HG02610 (cell line): Measurements from ENCODE around the gene RAP2B.

Source experiments
- ATAC-seq: cut with Tn5 transposase; IDR thresholded peaks from one replicate; pipeline ENCODE4 v1.9.1; 2021; ENCODE audit warnings: mild to moderate bottlenecking, moderate library complexity; ENCODE audit not compliant: unreplicated experiment

Gene RAP2B

DNA sequence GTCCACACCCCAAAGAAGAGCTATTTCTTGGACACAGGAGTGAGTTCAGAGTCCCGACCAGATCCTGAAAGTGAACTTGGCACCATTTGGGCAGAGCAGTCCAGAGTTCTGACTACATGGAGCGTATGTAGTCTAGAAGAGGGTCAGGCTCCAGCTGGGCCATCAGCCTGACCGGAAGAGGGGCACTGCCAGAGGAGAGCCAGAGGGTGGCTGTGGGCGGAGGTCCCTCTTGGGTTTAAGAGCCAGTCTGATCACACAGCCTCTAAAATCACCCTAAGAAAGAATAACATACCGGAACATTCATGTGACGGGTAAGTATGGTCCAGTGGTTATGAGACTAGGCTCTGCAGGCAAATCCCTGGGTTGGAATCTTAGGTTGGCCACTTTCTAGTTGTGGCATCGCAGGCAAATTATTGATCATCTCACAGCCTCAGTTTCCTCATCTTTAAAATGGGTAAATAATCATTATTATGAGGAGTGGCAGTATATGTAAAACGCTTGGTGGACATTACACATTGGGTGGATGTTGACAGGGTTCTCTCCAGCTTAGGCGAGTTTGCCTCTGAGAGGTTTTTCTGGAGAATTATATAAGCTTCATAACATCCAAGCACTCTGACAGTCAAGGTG lies 2.1 kb upstream of the RAP2B start:
- ATAC-seq: no peak

DNA sequence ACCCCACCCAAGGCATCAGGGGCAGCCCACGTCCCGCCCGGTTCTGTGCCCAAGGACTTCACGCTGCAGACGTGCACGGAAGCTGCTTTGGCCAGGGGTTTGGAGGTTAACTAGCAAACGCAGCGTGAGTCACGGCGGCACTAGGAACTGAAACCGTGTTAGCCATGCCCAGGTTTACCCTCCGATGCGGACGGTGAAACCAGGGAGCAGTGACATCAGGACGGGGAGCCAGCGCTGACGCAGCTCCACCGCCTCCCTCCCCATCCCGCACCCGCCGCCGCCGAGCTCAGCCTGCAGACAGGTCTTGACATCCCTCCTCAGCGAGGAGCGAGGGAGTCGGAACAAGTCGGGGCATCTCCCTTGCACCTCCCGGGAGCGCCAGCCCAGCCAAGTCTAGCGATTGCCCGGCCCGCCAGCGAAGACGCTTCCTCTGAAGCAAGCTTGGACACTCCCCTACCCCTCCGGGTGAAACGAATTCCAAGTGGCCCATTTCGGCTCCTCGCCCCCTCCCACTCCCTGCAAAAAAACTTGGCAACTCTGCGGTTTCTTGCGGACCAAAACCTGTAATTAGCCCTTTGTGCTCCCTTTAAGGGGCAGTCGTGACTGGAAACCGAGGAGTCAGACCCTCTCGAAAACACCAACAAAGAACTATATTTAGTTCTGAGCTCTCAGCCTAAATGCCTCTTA lies 1.4 kb upstream of the RAP2B start:
- ATAC-seq: peak; percentile 33

DNA sequence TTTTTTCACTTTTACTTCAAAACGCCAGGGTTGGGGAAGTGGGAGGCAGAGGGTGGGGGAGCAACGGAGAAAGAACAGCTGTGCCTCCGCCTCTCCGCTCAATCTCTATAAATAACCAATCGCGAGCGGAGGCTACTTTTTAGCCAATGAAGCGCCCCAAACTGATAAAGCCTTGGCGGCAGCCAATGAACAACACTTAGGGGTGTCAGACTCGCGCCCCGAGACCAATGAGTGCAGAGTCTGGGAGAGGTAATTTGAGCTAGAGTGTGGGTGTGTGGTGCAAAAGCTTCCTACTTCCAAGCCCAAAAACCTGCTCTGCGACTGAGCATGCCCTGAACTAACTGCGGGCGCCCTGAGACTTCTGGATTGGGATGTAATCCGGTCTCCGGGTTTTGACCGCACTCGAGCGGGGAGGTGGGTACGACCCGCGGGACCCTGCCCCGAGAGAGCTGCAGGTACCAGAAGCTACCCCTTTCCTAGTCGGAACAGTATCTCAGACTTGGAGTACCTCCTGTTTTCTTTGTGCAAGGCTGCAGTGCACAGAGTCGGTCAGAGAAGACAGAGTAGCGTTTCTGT lies 800 bp upstream of the RAP2B start:
- ATAC-seq: peak; percentile 84

DNA sequence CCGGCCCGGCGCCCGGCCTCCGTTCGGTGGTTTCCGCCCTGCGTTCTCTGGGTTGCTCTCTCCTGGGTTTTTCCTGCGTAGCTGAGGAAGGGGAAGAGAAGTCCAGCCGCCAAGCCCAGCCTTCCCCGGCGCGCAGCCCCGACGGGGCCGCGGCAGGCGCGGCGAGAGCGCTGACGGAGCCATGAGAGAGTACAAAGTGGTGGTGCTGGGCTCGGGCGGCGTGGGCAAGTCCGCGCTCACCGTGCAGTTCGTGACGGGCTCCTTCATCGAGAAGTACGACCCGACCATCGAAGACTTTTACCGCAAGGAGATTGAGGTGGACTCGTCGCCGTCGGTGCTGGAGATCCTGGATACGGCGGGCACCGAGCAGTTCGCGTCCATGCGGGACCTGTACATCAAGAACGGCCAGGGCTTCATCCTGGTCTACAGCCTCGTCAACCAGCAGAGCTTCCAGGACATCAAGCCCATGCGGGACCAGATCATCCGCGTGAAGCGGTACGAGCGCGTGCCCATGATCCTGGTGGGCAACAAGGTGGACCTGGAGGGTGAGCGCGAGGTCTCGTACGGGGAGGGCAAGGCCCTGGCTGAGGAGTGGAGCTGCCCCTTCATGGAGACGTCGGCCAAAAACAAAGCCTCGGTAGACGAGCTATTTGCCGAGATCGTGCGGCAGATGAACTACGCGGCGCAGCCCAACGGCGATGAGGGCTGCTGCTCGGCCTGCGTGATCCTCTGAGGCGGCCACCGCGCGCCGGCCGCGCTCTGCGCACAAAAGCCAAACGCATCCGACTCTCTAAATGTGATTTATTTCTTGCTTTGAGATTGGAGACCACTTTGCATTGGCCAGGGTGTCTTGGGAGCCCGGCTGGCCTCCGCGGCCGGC lies 727 bp downstream of the RAP2B start:
- ATAC-seq: peak; percentile 4

DNA sequence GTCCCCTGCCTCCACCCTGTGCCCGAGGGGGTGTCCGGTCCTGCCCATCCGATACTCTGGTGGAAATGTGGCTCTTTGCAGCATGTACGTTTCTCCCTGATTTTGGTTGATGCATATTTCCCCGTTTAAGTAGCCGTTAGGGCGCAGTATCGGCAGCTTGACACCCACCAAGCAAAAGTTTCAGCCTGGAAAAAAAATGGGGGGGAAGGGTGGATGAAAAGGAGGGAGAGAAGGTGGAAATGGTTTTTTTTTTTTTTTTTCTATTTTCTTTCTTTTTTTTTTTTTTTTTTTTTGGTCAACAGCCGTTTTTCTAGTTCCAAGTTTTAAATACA lies 1.3 kb downstream of the RAP2B start:
- ATAC-seq: no peak

DNA sequence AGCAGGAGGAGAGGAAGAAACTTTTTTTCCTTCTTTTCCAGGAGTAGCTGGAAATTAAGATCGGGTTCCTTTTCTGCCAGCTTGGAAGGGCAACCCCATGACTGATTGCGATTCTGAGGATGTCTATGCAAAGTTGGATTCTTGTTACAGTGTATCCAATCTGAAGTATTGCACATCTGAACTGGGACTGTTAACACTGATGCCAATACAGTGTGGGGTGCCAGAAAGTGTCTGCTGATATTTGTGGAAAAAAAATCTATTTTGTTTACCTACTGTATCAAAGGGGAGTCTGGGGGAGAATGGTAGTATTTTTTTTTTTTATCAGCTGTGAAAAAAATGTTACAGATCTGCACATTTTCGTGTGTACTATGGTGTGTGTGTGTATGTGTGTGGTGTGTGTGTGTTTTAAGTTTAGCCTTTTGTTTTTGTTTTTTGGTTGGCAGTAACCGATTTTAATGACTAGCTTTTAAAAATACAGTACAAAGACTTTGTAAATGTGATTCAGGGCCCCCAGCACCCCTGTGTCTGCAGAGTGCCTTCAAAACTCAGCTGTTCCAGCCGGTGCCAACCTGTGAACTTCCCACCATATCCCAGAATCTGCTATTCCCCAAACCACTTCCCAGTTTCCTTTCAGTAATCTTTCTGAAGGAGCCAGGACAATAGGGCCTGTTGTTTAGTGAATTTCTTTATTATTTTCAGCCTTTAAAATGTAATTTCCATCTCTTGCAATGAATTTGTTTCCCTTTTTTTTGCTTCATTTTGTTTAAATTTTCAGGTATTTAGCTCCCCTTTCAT lies 1.9 kb downstream of the RAP2B start:
- ATAC-seq: no peak

DNA sequence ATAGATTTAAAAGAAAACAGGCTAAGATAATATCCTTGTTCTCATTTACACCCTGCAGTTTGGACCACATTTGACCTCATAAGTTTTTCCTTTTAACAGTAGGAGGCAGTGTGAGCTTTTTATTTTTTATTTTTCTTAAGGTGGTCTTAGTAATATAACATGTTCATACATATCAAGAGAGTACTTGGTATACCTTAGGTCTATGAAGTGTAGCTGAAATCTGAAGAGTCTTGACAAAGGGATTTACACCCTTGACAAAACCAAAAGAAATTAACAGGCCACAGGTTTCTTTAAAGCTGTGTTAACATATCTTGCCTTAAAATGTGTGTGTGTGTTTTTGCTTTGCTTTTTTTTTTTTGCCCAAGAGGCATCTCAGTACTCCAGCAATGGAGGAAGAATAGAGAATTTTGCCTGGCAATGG lies 3.2 kb downstream of the RAP2B start:
- ATAC-seq: no peak

DNA sequence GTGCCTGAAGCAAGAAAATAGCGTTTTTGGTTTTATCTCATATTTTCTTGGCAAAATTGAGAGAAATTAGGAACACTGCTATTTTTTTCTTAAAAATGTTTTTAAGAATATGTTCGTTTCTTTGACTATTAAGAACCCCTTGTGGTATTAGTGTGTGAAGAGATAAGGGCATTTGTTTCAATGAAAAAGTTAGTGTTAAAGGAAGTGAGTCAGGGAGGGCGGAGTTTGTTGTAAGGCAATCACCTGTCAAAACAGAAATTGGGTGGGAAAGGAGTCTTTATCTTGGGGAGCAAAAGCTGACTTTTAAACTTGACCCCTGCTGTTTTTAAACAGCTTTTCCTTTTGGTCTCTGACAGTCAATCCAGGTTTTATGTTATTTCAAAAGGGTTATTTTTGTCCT lies 4.2 kb downstream of the RAP2B start:
- ATAC-seq: no peak

DNA sequence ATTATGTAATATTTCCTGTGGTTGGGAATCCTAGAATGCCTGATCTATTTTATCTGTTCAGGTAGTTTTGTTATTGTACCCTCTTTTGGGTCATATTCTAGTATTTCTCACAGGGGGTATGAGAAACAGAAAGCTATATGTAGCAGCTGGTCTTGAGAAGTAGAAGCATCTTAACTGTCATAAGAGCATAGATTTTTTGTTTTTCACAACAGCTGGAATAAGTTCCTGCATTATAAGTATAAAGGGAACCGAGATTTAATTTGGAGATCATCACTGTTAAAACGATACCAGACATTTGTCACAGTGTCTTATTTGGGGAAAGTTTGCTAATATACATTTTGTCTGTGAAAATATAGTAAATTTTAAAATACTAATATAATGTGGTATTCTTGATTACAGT lies 4.8 kb downstream of the RAP2B start:
- no peak for ATAC-seq

DNA sequence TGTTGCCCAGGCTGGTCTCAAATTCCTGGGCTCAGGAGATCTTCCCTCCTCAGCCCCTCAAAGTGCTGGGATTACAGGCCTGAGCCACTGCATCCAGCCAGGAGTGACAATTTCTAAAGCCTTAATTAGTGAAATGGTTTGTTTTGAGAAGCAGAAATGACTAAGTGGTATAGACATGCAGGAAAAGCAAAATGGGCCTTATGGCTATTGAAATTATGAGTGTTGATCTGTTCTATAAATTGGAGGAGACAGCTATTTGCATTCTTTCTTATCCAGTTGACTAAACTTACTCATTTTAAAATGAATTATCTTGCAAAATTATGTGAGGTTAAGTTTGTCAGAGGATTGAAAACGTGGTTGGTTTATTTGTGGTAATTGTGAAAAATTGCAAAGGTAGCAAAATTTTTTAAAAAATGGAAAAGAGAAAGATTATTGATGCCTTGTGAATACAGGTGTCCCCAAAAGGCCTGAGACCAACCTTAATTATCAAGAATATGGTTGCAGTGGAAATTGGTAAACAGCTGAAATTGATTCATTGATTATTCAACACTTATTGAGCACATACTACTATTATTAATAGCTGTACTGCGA lies 7.9 kb downstream of the RAP2B start:
- no peak for ATAC-seq

DNA sequence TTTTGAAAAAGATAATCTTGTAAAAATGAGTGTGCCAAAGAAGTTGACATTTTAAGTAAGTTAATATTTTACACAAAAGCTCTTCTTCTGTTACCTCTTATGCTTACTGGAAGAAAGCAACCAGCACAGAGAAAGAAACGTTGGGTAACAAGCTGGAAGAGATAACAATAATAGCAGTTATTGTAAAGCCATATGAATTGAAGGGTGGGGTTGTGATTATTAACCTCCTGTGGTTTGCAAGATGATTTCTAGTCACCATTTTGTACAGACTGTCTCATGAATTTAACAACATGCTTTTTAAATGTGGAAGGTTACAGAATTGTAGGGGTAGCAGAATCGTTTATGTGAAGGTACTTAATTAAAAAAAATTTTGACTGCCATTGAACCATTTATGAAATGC lies 9.2 kb downstream of the RAP2B start:
- no peak for ATAC-seq

DNA sequence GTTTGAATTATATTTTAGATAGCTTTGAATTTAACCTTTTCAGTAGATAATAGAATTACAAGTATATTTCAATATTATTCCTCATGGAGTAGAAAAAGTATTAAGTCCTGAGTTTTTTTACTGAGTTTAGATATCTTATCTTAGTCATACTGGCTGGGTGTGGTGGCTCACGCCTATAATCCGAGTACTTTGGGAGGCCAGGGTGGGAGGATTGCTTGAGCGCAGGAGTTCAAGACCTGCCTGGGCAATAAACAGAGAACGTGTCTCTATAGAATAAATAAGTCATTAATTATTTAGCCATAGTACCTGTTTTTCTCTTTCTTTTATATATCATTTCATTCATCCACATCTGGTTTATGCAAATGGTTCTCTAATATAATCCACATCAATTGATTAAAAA lies 9.9 kb downstream of the RAP2B start:
- no peak for ATAC-seq

DNA sequence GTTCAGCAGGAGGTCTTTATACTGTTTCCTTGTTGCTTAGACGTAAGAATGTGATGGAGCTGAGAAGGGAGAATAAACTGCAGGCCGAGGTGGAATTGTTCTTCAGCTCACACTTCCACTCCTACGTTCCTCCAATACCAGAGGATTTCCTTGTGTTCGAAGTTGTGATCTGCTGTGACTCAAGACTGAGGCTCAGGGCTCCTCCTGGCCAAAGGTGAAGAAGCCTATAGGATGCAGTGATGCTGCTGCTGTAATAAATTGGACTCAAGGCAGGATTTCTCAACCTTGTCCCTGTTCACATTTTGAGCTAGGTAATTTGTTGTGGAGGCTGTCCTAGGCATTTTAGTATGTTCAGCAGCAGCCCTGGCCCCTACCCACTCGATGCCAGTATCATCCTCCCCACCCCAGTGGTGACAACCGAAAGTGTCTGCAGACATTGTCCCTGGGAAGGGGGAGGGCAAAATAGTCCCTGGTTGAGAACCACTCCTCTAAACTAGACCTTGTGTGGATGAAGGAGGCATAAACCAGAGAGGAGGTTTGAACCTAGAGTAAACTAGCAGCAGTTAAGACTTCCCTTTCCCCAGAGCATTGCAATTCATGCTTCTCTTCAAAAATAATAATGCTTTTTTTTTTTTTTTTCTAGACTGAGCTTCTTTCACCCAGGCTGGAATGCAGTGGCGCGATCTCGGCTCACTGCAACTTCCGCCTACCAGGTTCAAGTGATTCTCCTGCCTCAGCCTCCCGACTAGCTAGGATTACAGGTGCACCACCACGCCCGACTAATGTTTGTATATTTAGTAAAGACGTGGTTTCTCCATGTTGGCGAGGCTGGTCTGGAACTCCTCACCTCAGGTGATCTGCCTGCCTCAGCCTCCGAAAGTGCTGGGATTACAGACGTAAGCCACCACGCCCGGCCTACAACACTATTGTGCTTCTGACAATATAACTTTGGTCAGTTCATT lies 11.1 kb downstream of the RAP2B start:
- ATAC-seq: no peak

DNA sequence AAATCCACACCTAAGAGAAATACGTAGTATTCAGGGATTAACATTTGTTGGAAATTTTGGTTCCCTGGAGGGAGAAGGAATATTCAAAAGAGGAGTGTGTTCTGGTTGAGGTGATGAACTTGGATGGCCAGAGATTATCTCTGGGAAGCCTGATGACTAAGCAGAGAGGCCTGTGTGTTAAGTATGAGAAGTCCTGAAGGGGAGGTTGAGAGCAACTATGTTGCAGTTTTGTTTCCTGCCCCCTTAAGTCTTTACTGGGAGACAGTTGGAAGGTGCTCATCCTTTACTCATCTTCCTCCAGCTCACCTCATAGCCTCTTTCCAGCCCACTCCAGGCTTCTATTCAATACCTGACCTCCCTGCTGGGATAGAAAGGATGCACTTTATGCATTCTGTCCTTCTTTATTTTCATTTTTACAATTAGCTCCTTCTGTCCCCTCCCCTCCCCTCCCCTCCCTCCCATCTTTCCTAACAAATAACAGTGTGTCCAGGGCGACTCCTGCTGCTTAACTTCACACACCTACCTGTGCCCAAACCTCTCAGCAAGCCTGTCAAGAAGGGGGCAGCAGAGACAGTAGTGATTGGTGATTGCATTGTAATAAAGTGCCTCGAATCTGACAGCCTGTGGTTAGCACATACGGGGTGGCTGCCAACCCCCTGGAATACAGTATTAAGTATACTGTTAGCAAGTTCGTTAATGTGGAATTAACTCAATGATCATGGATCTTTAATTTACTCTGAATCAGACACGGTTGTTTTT lies 11.9 kb downstream of the RAP2B start:
- ATAC-seq: no peak

DNA sequence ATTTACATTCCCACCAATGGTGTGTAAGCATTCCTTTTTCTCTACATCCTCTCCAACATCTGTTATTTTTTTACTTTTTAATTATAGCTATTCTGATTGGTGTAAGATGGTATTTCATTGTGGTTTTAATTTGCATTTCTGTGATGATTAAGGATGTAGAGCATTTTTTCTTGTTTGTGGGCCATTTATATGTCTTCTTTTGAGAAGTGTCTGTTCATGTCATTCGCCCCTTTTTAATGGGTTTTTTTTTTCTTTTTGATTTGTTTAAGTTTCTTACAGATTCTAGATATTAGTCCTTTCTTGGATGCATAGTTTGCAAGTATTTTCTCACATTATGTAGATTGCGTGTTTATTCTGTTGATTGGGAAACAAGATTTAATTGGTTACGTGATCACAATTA lies 14.2 kb downstream of the RAP2B start:
- no peak for ATAC-seq

DNA sequence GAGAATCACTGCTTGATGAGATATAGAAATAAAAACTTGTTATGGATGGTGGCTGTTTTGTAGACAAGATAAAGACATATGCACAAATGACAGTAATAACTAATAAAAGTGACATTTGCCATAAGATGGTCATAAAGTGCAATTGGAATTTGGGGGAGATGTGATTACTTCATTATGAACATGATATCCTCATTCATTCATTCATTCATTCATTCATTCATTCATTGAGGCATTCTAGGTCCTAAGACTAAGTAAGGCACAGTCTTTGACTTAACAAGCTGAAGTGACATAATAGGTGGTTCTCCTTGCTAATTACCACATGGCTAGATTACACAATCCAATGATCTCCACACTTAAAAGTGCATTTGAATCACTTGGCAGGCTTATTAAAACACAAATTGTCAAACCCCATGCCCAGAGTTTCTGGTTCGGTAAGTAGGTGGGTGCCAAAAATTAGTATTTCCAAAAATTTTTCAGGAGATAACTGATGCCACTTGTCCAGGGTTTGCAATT lies 18.9 kb downstream of the RAP2B start:
- ATAC-seq: no peak

DNA sequence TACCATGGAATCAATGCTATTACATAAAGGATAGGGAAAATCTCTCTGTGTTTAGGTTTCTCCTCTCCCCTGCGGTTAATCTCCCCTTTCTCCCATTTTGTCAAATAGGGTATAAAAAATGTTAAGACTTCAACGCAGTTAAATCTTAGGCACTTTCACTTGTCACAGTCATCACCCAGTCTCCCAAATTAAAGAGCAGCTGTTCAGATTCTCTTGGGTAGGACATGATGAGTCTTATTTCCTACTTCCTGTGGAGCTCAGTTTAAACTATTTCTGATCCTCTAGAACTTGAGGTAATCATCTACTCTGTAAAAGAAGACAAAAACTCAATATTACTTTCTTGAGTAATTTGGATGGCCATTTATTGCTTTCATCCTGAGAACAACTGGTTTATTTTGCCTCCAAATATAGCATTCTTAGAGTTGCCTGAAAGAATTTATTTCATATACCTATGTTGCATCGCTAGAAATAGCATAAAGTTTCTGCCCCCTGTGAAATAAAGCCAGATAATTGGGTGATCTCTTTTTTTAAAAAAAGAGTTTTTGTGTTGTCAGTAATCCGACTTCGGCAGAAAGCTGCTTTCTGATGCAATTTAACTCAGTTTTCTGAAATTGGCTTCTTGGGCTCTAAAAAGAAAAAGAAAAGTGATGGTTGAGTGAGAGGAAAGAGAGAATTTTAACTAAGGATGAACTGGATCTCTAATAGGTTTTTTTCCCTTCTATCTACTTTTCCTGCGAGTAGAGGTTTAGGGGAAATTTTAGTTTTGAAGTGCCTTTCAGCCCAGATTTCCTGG lies 20.7 kb downstream of the RAP2B start:
- ATAC-seq: no peak

DNA sequence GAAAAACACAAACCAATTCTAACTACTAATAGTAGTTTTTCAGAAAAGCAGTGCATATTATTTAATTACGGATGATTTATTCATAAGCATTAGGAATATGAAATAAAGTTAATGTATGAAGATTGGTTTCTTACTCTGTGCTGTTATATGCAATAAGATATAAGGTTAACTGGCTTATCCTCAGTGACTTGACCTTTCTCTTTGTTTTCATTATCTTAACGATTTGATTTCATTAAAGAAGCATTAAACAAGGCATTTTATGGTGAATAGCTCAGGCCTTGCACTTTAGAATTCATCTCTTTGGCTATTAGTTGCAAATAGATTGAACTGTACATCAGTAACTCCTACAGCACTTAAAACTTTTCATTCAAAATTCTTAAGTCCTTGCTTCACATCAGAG lies 28.9 kb downstream of the RAP2B start:
- ATAC-seq: no peak
